Tibial artery (tissue), 4 donors: ENCODE data around the gene RHBDD1.

ENCODE experiments used
- DNase-seq, 2 donors: peaks; one replicate each; pipeline ENCODE4 v3.0.0-alpha.2; 2019
- H3K27ac ChIP-seq, 2 donors: fragments of 200-600 bp; sonication (generic) in 1 of 2; 1 replicate in 1 of 2; 2 replicates in 1 of 2; pipeline ENCODE4 v1.5.1; 2018 to 2019; ENCODE audit warnings: mild to moderate bottlenecking in 1 of 2
- H3K27me3 ChIP-seq, 2 donors: fragments of 200-600 bp; sonication (generic) in 1 of 2; one replicate each; pipeline versions ENCODE4 v1.5.1 to v1.6.0; 2016 to 2019
- H3K36me3 ChIP-seq, 3 donors: fragments of 200-600 bp; sonication (generic) in 2 of 3; one replicate each; pipeline ENCODE4 v1.5.1; 2016 to 2019; ENCODE audit warnings: mild to moderate bottlenecking in 2 of 3
- H3K4me1 ChIP-seq, 4 donors: fragments of 200-600 bp; sonication (generic) in 2 of 4; 1 replicate in 3 of 4; 2 replicates in 1 of 4; pipeline ENCODE4 v1.5.1; 2016 to 2019
- H3K4me3 ChIP-seq, 2 donors: fragments of 200-600 bp; sonication (generic) in 1 of 2; 1 replicate in 1 of 2; 2 replicates in 1 of 2; pipeline ENCODE4 v1.5.1; 2018 to 2019; ENCODE audit warnings: mild to moderate bottlenecking in 2 of 2
- H3K9me3 ChIP-seq, 3 donors: fragments of 200-600 bp; sonication (generic) in 1 of 3; one replicate each; pipeline ENCODE4 v1.5.1; 2016 to 2019
- intact Hi-C: fragments of 100-400 bp; cut with DNase I; formaldehyde crosslinking; loops from one replicate; pipeline ENCODE4 v1.15.0; 2023; ENCODE audit warnings: low total_unique reads
- TF ChIP-seq, protein P1 (sequence below), 2 experiments: fragments of 200-600 bp in 1 of 2; fragments of 450-650 bp in 1 of 2; IDR thresholded peaks; one replicate each; pipeline ENCODE4 v1.5.1; 2017 to 2019; ENCODE audit warnings: antibody characterized with exemption in 2 of 2, mild to moderate bottlenecking in 1 of 2, moderate library complexity in 1 of 2

Gene RHBDD1

DNA sequence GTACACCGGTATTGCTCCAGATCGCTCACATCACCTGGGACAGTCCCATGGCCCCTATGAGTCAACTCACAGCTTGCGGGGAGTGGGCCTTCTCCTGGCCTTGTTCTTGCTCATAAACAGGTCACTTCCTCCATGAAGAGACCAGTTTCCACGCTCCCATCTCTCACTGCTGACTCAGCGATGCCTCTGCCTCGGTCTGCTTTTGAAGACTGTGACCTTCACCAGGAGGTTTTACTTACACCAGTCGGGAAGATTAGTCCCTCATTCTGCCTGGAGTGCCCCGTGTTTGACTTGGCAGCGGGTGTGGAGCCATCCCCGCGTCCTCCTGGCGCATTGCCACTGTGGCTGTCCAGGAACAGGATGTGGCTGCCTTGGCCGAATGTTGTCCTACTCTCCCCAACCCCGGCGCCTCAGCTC lies 159.8 kb downstream of the RHBDD1 start:
- intact Hi-C loops: no loop called here
- Histone ChIP-seq H3K4me3 (no peak overlapping the region), H3K9me3 (no peaks in the 10 kb centered on the region), H3K27ac (no peak overlapping the region), H3K4me1 (no peaks in the 10 kb centered on the region), H3K27me3 (no peaks in the 10 kb centered on the region), H3K36me3 (peaks cover 10 to 20% (median 11%) of the 10 kb centered on the region in 3 donors)
- DNase-seq: peak in 1 of 2 donors; percentile 71
- TF ChIP-seq, protein P1, sequence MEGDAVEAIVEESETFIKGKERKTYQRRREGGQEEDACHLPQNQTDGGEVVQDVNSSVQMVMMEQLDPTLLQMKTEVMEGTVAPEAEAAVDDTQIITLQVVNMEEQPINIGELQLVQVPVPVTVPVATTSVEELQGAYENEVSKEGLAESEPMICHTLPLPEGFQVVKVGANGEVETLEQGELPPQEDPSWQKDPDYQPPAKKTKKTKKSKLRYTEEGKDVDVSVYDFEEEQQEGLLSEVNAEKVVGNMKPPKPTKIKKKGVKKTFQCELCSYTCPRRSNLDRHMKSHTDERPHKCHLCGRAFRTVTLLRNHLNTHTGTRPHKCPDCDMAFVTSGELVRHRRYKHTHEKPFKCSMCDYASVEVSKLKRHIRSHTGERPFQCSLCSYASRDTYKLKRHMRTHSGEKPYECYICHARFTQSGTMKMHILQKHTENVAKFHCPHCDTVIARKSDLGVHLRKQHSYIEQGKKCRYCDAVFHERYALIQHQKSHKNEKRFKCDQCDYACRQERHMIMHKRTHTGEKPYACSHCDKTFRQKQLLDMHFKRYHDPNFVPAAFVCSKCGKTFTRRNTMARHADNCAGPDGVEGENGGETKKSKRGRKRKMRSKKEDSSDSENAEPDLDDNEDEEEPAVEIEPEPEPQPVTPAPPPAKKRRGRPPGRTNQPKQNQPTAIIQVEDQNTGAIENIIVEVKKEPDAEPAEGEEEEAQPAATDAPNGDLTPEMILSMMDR (IDR thresholded peaks at IDR 0.05): no peak

DNA sequence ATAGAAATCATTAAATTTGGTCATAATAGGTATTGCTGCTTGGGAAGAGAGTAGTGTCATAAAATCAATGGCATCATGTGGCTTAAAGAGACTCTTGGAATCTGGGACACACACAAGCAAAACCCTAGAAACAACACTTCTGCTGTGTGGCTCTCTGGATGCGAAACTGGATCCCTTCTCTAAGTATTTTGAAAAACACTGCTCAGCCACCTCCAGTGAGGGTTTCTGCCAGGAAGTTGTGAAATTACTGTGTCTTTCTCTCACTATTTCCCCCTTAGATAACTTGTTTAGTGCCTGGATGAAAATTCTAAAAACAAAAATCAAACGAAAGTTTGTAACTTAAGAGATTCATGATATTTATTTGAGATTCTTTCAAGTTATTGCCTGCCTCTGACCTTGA lies 163.8 kb downstream of the RHBDD1 start:
- no peak for DNase-seq
- Histone ChIP-seq H3K4me3 (no peak overlapping the region), H3K27me3 (no peaks in the 10 kb centered on the region), H3K9me3 (no peaks in the 10 kb centered on the region), H3K4me1 (no peaks in the 10 kb centered on the region), H3K27ac (no peak overlapping the region), H3K36me3 (peaks cover 10 to 14% (median 11%) of the 10 kb centered on the region in 3 donors)
- intact Hi-C loops: no loop called here
- TF ChIP-seq, protein P1 (IDR thresholded peaks at IDR 0.05): no peak

GRCh38 chr2:227000123-227000522 lies 164.3 kb downstream of the RHBDD1 start:
- H3K9me3 ChIP-seq: no peaks in the 10 kb centered on the region
- no peak overlapping the region for H3K27ac ChIP-seq
- peaks cover 10 to 14% (median 11%) of the 10 kb centered on the region in 3 donors for H3K36me3 ChIP-seq
- no peaks in the 10 kb centered on the region for H3K4me1 ChIP-seq
- TF ChIP-seq, protein P1 (IDR thresholded peaks at IDR 0.05): no peak
- no peaks in the 10 kb centered on the region for H3K27me3 ChIP-seq
- no peak overlapping the region for H3K4me3 ChIP-seq
- intact Hi-C loops: no loop called here
- no peak for DNase-seq

DNA sequence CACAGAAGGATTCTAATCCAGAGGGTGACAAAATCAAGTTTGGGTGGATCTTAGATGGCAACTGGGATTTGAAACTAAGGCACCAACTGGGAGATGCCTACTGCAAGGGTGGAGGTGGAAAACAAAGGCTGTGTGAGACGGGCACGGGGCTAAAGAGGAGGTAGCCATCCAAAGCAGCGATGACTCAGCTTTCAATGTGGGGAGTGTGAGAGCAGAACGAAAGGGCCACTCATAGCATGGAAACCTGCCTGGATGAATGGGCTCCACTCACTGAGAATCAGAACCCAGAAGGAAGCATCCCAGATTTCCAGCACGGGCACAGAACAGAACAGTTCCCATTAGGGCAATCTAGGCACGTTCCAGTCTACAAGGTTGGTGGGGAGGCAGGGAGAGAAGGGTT lies 168.6 kb downstream of the RHBDD1 start:
- Histone ChIP-seq H3K36me3 (peaks cover 0 to 4% (median 0%) of the 10 kb centered on the region in 3 donors), H3K4me3 (no peak overlapping the region), H3K4me1 (no peaks in the 10 kb centered on the region), H3K9me3 (no peaks in the 10 kb centered on the region), H3K27me3 (no peaks in the 10 kb centered on the region), H3K27ac (no peak overlapping the region)
- no peak for DNase-seq
- intact Hi-C loops: no loop called here
- TF ChIP-seq, protein P1 (IDR thresholded peaks at IDR 0.05): no peak

GRCh38 chr2:227006189-227006897 lies 170.5 kb downstream of the RHBDD1 start:
- H3K36me3 ChIP-seq: no peaks in the 10 kb centered on the region
- H3K4me3 ChIP-seq: no peak overlapping the region
- no peaks in the 10 kb centered on the region for H3K9me3 ChIP-seq
- intact Hi-C loops: no loop called here
- no peak overlapping the region for H3K27ac ChIP-seq
- H3K4me1 ChIP-seq: no peaks in the 10 kb centered on the region
- DNase-seq: no peak
- TF ChIP-seq, protein P1 (IDR thresholded peaks at IDR 0.05): no peak
- no peaks in the 10 kb centered on the region for H3K27me3 ChIP-seq
